GM19035 (cell line): ENCODE measurements around the gene SH3GL1.

Experiments
- ATAC-seq: cut with Tn5 transposase; IDR thresholded peaks from one replicate; pipeline ENCODE4 v1.9.1; 2021; ENCODE audit not compliant: unreplicated experiment

SH3GL1 gene

DNA sequence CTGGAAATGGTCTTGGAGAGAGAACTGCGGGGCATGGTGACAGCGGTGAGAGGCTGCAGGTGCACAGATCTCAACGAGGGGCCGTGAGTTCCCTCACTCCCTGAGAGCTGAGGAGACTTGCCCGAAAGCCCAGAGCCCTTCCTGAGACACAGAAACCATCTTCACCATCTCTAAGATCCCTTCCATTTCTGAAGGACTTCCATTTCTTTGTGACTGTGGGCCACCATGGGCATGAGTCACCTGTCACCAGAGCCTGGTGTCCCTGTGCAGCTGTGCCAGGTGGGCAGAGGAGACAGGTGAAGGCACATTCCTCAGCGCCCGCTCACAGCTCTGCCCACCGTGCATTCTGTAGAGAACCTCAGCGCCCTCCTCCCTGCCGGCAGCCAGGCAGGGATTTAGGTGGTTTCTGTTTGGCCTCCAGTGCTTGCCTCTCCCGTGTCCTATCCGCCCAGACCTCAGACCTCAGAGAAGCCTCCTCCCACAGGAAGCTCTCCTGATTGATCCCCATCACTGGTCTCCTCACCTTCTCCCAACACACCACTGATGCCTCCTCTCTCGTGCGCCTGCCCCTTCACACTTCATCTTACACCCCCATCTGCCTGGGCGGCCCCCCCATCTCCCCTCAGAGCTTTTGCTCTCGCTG, 24.2 kb downstream of the SH3GL1 start:
- no peak for ATAC-seq

DNA sequence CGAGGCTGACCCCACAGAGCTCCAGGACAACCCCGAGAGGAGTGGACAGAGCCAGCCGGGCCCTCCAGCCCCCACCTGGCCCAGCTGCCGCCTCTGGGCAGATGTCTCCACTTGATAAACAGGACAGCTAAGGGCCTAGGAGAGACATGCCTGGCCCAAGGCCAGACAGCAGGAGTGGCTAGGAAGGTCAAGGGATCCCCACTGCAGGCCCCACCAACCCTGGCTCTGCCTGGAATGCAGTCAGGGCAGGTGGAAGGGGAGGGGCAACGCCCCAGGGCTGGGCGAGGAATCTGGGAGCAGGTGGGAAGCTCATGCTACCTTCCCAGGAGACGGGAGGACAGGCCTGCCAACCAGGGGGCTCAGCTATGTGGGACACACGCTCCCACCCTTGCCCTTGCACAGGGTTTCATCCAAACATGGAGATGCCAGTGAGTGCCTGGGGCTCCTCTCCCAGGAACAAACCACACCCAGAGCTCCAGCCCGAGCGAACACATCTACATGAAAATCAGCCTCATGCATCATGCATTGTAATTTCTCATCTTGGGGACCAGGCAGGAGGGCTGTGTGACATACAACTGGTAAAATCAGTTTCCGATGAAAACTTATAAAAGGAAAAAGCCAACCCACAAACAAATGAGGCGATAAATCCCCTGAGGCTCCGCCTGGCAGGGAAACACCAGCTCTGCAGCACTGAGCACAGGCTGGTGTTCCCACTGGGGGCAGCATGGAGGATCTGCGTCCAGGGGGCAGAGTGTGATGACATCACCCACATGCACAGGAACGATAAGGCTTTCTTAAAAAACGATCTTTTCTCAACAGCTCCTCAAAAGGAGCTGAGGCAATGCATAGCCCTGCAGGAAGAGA, 25.0 kb downstream of the SH3GL1 start:
- ATAC-seq = no peak

DNA sequence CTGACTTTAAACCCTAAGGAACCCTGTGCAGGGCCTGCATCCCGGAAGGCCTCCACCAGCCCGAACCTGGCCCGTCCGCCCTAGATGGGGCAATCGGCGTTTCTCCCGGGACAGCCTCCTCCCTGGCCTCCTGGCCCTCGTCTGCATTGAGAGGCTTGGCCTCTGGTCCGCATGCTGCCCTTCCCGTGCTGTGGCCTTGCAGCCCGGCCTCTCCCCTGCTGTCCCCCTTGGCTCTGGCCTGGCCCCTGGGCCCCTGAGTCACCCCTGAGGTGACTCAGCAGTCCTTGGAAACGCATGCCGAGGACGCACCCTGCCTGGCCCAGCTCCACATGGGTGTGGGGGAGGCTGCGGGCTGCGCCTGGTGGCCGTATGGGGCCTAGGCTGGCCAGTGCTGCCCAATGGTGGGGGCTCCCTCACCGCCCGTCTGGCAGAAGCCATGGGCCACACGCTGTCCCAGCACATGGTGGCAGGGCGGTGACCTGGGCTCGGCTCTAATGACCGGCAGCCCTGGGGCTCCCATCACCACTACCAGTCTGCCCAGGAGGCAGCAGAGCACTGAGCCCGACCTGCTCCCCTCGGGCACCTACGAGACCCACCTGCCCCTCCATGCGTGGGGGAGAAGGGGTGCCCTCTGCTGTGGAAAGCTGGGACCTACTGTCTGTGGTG, 25.7 kb downstream of the SH3GL1 start:
- ATAC-seq = no peak

DNA sequence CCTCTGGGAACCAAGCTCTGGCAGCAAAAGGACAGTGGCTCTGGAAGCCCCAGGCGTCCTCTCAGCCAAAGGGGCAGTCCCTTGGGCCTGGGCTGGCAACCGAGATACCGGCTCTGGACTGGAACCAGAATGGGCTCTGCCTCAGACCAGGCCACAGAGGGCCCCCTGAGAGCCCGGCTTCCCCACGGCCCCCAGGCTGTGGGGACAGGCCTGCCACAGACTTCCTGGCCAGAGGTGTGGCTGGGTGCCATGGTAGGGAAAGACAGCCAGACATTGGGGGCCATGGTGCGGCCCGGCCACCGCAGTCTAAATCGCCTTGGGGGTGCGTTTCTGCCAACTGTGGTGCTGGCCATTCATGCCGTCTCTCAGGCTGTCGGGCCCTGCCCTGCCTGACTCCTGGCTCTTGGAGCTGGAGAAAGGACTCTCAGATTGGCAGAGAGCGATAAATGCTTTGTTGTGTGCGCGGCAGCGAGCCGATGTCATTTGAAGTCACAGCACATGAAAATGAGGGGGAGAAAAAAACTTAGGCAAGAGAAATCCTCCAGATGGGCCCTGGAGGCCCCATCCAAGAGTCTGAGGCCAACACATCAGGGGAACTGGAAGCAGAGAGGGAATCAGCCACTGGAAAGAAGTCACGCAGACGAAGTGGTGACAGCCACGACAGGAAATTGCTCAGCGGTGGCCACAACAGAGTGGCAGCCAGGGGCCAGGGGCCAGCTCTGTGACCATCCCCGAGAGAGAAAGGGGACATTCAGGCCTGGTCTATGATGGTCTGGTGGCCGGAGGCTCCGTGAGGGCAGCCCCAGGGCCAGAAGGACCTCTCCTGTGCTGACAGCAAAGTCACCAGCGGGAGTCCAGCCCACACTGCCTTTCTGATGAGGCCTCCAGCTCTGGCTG, 26.5 kb downstream of the SH3GL1 start:
- no peak for ATAC-seq

DNA sequence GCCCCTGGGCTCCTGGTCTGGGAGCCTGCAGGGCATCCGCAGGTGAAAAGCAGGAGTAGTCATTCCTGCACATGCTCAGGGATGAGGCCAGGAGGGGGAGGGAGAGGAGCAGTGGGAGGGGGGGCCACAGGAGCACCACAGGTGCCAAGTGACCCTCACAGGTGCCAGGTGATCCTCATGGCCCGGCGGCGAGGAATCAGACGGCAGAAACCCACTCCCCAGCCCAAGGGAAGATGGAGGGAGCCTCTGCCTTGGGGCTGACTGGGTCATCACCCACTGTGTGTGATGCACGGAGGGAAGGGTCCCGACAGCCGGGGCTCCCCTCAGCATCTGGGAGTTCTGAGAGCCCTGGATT, 27.4 kb downstream of the SH3GL1 start:
- no peak for ATAC-seq

DNA sequence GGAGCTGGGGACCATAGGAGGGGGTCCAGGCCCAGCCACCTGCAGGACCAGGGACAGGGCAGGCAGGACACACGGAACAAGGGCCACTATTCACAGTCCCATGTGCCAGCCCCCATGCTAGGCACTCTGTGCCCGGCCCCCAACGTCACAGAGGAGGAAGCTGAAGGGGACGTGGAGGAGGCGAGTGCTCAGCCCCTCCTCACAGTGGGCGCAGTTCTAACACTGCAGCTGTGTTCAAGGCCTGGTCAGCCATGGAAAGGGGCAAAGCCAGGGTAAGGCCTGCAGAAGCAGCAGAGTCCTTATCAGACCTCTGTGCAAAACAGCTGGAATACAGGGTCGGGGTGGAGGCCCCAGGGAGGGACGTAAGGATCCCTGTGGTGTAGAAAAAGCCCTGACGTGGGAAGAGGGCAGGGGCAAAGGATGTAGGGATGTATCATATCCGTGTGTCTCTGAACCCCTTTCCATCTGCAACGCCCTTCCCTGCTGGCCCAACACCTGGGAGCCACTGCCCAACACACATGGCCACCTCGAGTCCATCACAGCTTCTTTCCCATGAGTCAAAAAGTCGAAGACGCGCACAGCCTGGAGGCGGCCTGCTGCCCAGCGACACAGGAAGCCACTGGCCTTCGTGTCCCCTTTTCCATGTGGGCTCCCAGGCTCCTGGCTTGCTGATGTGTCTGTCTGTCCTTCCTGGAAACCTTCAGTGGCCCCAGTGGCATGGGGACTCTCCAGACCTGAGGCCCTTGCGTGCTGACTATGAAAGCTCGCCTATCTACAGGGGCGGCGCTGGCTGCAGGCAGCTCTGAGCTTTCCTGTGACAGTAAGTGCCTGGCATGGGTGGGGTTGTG, 28.0 kb downstream of the SH3GL1 start:
- ATAC-seq = no peak

DNA sequence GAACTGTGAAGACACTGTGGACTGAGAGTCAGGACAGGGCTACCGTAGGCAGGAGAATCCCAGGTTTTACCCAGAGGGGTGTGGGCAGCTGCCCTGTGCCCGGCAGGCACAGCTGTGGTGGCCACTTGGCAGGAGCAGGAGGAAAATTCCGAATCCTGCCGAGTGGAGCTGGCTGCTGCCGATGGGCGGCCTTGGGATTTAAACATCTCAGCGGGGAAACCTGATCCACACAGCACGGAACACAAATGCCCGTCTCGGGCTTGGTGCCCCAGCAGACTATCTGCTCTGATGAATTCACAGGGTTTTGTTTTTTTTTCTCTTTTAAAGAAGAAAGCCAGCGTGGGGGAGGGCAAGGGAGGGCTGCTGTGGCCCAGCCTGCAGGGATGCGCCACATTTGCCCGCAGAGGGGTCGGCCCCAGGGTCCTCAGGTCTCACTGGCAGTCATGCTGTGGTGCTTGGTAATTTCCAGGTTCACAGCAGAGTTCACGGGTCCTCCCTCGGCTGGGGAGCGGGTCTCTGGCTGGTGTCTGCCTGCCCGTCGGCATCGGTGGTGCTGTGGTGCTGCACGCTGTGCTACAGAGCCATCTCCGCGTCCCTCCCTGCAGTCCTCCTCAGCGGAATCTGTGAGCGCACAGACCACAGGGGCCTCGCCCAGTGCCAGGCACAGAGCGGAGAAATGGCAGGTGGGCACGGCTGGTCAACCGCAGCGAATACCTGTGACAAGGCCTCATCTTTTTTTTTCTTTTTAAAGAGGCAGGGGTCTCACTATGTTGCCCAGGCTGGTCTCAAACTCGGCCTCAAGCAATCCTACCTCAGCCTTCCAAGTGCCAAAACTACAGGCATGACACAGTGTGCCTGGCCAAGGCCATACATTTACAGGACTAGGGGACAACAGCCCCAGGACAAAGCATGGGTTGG, 28.8 kb downstream of the SH3GL1 start:
- no peak for ATAC-seq

DNA sequence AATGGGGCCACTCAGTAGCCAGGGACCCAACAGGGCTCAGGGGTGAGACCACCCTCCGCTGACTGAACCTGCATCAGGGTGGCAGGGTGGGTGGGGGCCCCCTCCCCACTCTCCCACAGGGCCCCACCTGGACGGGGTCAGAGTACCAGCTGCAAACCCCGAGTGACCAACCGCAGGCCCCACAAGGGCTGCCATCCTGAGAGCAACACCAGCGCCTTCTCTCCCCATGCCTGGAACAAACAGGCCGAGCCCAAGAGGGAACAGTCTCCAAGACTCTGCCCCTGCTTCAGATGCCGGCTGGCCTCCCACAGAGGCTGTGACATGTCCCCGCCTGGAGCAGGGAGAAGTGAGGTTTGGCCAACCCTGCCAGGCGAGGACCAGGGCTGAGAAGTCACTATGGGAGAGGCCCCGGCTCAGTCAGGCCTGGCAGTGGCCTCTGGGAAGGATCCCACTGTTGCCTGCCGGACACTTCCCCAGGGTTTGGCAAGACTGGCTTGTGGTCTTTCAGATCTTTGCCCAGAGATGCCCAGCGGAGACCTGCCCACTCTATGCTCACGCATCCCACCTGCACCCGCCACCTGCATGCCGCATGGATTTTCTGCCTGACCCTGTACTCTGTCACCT, 29.8 kb downstream of the SH3GL1 start:
- ATAC-seq = no peak

DNA sequence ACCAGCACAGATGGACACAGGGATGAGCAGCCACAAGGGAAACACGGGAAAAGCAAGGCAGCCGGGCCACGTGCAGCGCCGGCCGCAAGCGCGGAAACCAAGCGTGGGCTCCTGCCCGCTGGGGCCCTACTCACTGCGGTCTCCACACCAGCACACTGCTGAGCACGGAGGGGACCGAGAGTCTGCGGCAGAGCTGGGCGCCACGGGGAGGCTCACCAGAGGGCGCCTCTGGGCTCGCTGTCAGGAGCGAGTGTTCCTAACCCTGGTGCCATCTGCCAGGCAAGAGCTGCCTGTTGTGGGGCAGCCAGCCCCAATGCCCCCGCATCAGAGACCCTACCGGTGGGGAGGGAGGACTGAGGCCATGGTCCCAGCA, 30.5 kb downstream of the SH3GL1 start:
- ATAC-seq = peak; percentile 52

DNA sequence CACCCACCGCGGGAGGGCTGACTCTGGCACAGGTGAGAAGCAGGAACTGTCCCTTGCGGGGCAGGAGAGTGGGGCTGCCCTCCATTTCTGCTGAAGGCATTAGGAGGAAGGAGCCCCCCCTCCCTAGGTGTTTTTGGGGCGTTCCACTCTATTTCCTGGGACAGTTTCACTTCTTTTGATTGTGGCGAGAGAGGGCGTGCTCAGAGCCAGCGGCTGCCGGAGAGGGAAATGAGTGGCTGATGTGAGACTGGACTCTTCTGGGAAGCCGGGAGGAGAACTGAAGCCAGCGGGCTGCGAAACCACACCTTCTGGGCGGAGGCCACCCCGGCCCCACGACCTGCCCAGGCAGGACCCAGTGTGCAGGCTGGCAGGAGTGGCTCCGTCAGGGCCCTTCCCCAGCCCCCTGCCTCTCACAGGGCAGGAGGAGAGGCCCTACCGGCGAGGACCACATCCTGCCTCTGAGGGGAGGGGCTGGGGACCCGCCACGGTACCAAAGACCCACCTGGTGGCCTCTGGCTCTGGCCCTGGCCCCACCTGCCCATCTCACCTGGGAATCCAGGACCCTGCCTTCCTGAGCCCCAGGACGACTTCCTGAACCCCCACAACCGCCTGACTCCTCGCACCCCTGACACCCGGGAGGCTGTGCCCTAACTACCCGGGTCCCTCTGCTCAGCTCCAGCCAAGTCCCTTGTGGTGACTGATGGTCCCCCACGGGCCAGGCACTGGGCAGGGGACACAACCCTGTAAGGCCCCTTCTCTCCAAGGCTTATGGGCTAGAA, 31.0 kb downstream of the SH3GL1 start:
- peak; percentile 54 for ATAC-seq

DNA sequence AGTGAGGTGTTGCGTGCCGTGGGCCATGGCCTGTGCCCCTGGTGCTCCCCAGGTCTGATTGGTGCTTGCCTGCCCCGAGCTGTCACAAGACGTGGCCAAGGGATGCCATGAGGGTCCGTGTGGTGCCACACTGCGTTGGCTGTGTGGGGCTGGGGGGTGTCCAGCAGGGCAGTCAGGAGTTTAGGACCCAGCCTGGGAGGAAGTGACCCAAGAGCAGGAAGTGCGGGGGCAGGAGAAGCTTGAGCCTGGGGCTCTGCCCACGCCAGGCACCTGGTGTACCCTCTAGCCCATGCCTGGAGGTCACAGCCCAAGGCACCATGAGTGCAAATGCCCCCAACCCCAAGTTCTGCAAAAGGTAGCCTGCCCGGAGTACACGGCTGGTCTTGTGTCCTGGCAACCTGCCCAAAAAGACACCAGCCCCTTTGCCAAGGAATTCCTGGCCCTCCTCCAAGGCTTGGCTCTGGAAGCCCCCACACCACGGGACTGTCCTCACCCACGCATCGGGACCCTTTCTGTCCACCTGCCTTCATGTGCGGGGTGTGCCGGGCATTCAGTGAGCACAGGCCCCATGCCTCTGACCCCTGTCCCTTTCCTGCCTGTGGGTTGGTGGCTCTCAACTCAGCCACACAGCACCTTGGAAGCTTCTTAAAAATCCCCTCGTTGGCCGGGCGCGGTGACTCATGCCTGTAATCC, 32.1 kb downstream of the SH3GL1 start:
- ATAC-seq = no peak

DNA sequence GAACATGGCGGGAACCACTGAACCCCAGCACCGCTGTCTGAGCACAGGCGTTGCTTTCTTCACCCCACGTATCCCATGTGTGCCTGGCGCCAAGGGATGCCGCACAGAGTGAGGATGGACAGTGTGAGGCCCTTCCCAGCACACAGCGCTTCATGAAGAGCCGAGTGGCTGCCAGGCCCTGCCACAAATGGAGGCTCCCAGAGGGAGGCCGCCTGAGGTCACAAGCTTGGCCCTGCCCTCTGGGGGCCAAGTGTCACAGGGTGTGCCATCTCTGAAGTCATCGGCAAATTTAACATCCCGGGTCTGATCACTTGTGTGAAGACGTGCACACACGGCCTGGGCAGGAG, 32.6 kb downstream of the SH3GL1 start:
- ATAC-seq = no peak

DNA sequence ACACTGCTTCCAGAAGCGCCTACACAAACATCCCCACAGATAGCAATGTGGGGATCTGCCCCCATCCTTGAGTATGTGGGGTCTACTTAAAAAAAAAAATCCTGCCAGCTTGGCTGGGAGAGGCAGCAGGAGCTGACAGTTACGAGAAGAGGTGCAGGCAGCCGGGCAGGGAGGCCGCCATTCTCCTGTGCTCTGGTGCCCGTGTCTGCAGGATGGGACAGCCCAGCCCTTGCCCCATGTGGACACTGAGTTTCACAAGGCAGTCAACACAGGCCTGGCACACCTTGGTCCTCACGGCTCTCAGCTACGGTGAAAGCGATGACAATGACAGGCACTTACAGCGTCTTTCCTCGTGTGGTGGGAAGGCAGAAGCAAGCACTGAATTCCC, 33.0 kb downstream of the SH3GL1 start:
- no peak for ATAC-seq

DNA sequence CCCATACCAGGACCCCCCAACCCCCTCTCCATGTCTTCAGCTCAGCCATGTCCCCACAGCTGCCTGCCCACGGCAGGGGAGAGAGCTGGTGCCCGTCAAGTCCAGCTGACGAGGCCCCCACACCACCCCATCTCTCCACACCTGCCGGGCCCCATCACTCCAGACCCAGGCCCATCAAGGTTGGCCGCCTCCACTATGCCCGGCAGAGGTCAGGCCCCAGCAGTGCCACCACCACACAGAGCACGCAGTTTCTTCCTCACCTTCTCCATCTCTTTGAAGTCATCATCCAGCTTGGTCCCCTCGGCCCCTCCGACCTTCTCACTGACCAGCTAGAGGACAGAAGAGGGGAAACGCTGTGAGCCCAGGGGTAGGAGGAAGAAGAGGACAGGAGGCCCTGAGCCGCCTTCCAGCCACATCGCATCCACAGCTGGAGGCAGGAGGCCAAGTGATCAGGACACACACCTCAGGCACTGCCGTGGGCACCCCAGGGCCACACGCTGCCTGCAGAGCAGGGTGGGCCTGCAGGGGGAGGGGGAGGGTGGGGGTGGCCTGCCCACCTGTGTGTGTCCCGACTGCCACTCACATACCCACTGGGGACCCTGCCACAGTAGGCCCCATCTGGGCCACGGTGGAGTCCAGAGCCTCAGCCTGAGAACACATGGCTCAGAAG, 33.5 kb downstream of the SH3GL1 start:
- no peak for ATAC-seq

DNA sequence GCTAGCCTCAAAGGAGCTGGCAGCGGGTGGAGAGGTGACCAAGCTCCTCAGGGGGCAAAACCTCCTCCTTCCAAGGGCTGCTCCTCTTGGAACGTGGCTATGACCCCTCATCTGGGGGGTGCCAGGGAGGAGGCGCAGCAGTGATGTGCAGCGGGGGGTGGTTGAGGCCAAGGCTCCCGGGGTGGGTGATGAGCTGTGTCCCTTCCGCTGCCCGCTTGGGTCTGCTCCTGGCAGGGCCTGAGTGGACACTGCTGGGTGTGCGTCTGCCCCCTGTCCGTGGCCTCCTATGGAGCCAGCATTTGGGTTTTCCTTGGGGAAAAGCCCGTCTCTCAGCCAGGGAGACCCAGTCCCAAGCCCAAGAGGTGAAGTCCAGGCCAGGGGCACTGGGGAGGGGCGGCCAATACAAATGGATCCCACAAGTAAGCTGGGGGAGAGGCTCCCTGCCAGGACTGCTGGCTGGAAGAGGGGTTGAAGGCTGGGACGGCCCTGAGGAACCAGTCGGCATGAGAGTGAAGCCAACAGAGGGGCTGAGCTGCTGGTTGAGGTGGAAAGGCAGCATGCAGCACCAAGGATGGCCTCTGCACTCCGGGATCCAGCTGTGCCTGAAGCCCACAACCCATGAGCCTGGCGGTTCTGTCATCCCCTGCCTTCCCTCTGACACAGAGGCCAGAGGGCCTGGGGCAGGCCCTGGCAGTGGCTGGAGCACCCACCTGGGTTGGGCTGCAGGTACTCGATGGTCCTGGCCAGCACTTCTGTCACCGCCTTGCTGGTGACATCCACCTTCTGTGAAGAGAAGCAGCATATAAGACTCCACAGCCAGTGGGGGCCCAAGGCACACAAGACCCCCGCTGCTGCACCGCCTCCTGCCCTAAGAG, 34.3 kb downstream of the SH3GL1 start:
- ATAC-seq = no peak

DNA sequence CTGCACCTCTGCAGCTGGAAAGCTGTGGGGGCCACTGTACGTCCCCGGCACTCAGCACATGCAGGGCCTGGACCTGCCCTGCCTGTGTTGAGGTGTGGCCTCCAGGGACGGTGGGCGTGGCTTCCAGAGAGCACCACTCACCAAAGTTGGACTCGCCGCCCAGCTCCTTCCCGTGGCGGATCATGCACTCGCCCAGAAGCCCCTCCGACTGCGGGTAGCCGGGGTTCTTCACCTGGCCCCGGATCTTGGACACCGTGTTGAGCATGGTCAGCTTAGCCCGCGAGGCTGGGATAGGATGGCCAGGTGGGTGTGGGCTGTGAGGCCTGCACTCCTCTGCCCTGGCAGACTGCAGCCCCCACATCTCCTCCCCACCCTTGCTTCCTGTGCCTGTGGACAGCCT, 35.0 kb downstream of the SH3GL1 start:
- no peak for ATAC-seq
